Trophoblast cell (in vitro differentiated cells and primary cell): ENCODE measurements around the gene SPIRE1.
A peak's percentile ranks its signal among the peaks of the same experiment; 100 is the strongest.

Source experiments
- DNase-seq, 2 donors: peaks; one replicate each; pipeline ENCODE4 v3.0.0-alpha.2; 2016
- H2AFZ ChIP-seq: 2 replicates; pipeline ENCODE4 v1.6.1; 2013; ENCODE audit warnings: low read length, moderate library complexity, mild to moderate bottlenecking; ENCODE audit not compliant: insufficient read depth, poor library complexity
- H2AK5ac ChIP-seq: 2 replicates; pipeline ENCODE4 v1.6.1; 2013; ENCODE audit warnings: mild to moderate bottlenecking, low read length
- H2BK120ac ChIP-seq: 2 replicates; pipeline ENCODE4 v1.6.1; 2013; ENCODE audit warnings: low read length, mild to moderate bottlenecking, moderate library complexity; ENCODE audit not compliant: insufficient read depth, poor library complexity
- H2BK12ac ChIP-seq: 2 replicates; pipeline ENCODE4 v1.6.1; 2013; ENCODE audit warnings: mild to moderate bottlenecking, low read length, moderate library complexity
- H2BK5ac ChIP-seq: 2 replicates; pipeline ENCODE4 v1.6.1; 2013; ENCODE audit warnings: low read length, low read depth, moderate library complexity, mild to moderate bottlenecking; ENCODE audit not compliant: poor library complexity
- H3K14ac ChIP-seq: 2 replicates; pipeline ENCODE4 v1.6.1; 2013; ENCODE audit warnings: mild to moderate bottlenecking, low read length
- H3K18ac ChIP-seq: 2 replicates; pipeline ENCODE4 v1.6.1; 2013; ENCODE audit warnings: mild to moderate bottlenecking, low read length
- H3K23ac ChIP-seq: 2 replicates; pipeline ENCODE4 v1.6.1; 2013; ENCODE audit warnings: low read length
- H3K27ac ChIP-seq: 2 replicates; pipeline ENCODE4 v1.5.1; 2013; ENCODE audit warnings: low read depth, mild to moderate bottlenecking, inconsistent platforms, low read length, moderate library complexity
- H3K27me3 ChIP-seq: 2 replicates; pipeline ENCODE4 v1.6.1; 2013; ENCODE audit warnings: inconsistent platforms, mild to moderate bottlenecking, low read length, moderate library complexity; ENCODE audit not compliant: insufficient read depth
- H3K36me3 ChIP-seq, 2 experiments: 1 replicate in 1 of 2; 2 replicates in 1 of 2; pipeline ENCODE4 v1.6.1; 2013; ENCODE audit warnings: low read length in 2 of 2, mild to moderate bottlenecking in 2 of 2, moderate library complexity in 1 of 2; ENCODE audit not compliant: insufficient read depth in 2 of 2, control insufficient read depth in 1 of 2
- H3K4ac ChIP-seq: 2 replicates; pipeline ENCODE4 v1.6.1; 2013; ENCODE audit warnings: low read depth, mild to moderate bottlenecking, low read length, moderate library complexity
- H3K4me1 ChIP-seq, 2 experiments: 1 replicate in 1 of 2; 2 replicates in 1 of 2; pipeline ENCODE4 v1.6.1; 2013; ENCODE audit warnings: low read length in 2 of 2, mild to moderate bottlenecking in 2 of 2, moderate library complexity in 1 of 2; ENCODE audit not compliant: insufficient read depth in 2 of 2, control insufficient read depth in 1 of 2
- H3K4me2 ChIP-seq: 2 replicates; pipeline ENCODE4 v1.6.1; 2013; ENCODE audit warnings: inconsistent platforms, mild to moderate bottlenecking, low read length, moderate library complexity
- H3K4me3 ChIP-seq: 2 replicates; pipeline ENCODE4 v1.5.1; 2013; ENCODE audit warnings: mild to moderate bottlenecking, low read depth, low read length, inconsistent platforms
- H3K79me1 ChIP-seq: one replicate; pipeline ENCODE4 v1.6.1; 2013; ENCODE audit warnings: low read length
- H3K79me2 ChIP-seq: 2 replicates; pipeline ENCODE4 v1.6.1; 2013; ENCODE audit warnings: low read length, mild to moderate bottlenecking; ENCODE audit not compliant: control insufficient read depth, insufficient read depth, poor library complexity
- H3K9ac ChIP-seq: 2 replicates; pipeline ENCODE4 v1.6.1; 2013; ENCODE audit warnings: mild to moderate bottlenecking, low read length
- H3K9me3 ChIP-seq: 2 replicates; pipeline ENCODE4 v1.6.1; 2013; ENCODE audit warnings: low read depth, mild to moderate bottlenecking, control low read depth, inconsistent platforms, low read length; ENCODE audit not compliant: insufficient read depth
- H4K12ac ChIP-seq: 2 replicates; pipeline ENCODE4 v1.6.1; 2013; ENCODE audit warnings: low read depth, mild to moderate bottlenecking, low read length, moderate library complexity
- H4K8ac ChIP-seq: 2 replicates; pipeline ENCODE4 v1.6.1; 2013; ENCODE audit warnings: low read depth, mild to moderate bottlenecking, low read length, moderate library complexity
- H4K91ac ChIP-seq: one replicate; pipeline ENCODE4 v1.6.1; 2013; ENCODE audit warnings: low read depth, mild to moderate bottlenecking, low read length, moderate library complexity
- WGBS: extraction: QIAGEN DNeasy Blood & Tissue Kit; methylation state at CpG from one replicate; pipeline ENCODE4 v1.1.7; 2013; ENCODE audit warnings: missing lambda C conversion rate; ENCODE audit not compliant: insufficient read length, insufficient coverage; ENCODE audit errors: extremely low coverage; 5-methylcytosine and 5-hydroxymethylcytosine counted together

Gene SPIRE1

GRCh38 chr18:12598181-12598930 is 59.6 kb downstream of the SPIRE1 start:
- Histone ChIP-seq H4K8ac (no peak overlapping the region), H3K79me2 (no peaks in the 10 kb centered on the region), H3K9me3 (no peaks in the 10 kb centered on the region), H2AK5ac (no peak overlapping the region), H3K4ac (no peak overlapping the region), H2BK120ac (no peak overlapping the region), H3K27me3 (no peaks in the 10 kb centered on the region), H3K27ac (no peak overlapping the region), H3K79me1 (peaks cover 2% of the 10 kb centered on the region), H2BK12ac (no peak overlapping the region), H3K18ac (no peak overlapping the region), H2AFZ (no peak overlapping the region), H3K36me3 (no peaks in the 10 kb centered on the region), H3K4me3 (no peak overlapping the region), H3K4me1 (peaks cover 0 to 3% of the 10 kb centered on the region in 2 experiments), H2BK5ac (no peak overlapping the region), H3K9ac (no peak overlapping the region), H4K12ac (no peak overlapping the region), H3K4me2 (no peak overlapping the region), H3K14ac (no peak overlapping the region), H4K91ac (no peak overlapping the region), H3K23ac (no peak overlapping the region)
- WGBS = no CpG with 5 or more reads among the region's 3 CpGs
- DNase-seq = peak; percentile 73 to 78

- no peak overlapping the region for H2BK12ac ChIP-seq
- H2AK5ac ChIP-seq = no peak overlapping the region
- H3K4me2 ChIP-seq = peak overlapping the region; percentile 25
- H2AFZ ChIP-seq = no peak overlapping the region
- H3K9ac ChIP-seq = no peak overlapping the region
- peaks cover 0 to 3% of the 10 kb centered on the region in 2 experiments for H3K4me1 ChIP-seq
- H4K12ac ChIP-seq = no peak overlapping the region
- H3K9me3 ChIP-seq = no peaks in the 10 kb centered on the region
- no peak overlapping the region for H4K91ac ChIP-seq
- H3K23ac ChIP-seq = no peak overlapping the region
- H3K27ac ChIP-seq = peak overlapping the region; percentile 17
- no peak overlapping the region for H3K4me3 ChIP-seq
- DNase-seq = peak; percentile 68 to 95
- no peaks in the 10 kb centered on the region for H3K27me3 ChIP-seq
- no peaks in the 10 kb centered on the region for H3K79me2 ChIP-seq
- no peak overlapping the region for H4K8ac ChIP-seq
- whole genome bisulfite sequencing = no CpG with 5 or more reads among the region's 5 CpGs
- no peak overlapping the region for H3K14ac ChIP-seq
- no peak overlapping the region for H2BK5ac ChIP-seq
- H3K4ac ChIP-seq = no peak overlapping the region
- H3K36me3 ChIP-seq = no peaks in the 10 kb centered on the region
- peaks cover 2% of the 10 kb centered on the region for H3K79me1 ChIP-seq
- H3K18ac ChIP-seq = no peak overlapping the region
- no peak overlapping the region for H2BK120ac ChIP-seq
These were observed 60.1 kb downstream of the SPIRE1 start for GRCh38 chr18:12597760-12598159.

GRCh38 chr18:12595571-12596255 is 62.2 kb downstream of the SPIRE1 start:
- H3K79me2 ChIP-seq = no peaks in the 10 kb centered on the region
- H3K14ac ChIP-seq = no peak overlapping the region
- H3K23ac ChIP-seq = no peak overlapping the region
- no peak overlapping the region for H2BK12ac ChIP-seq
- H3K9ac ChIP-seq = no peak overlapping the region
- H2AFZ ChIP-seq = no peak overlapping the region
- H3K4me1 ChIP-seq = peaks cover 0 to 3% of the 10 kb centered on the region in 2 experiments
- H4K91ac ChIP-seq = no peak overlapping the region
- H3K9me3 ChIP-seq = no peaks in the 10 kb centered on the region
- H4K12ac ChIP-seq = no peak overlapping the region
- peak in 1 of 2 donors; percentile 12 for DNase-seq
- H4K8ac ChIP-seq = no peak overlapping the region
- H3K79me1 ChIP-seq = peaks cover 2% of the 10 kb centered on the region
- H3K4me3 ChIP-seq = no peak overlapping the region
- no peak overlapping the region for H3K4me2 ChIP-seq
- H2AK5ac ChIP-seq = no peak overlapping the region
- H3K27ac ChIP-seq = no peak overlapping the region
- H3K36me3 ChIP-seq = no peaks in the 10 kb centered on the region
- no peak overlapping the region for H3K18ac ChIP-seq
- H3K4ac ChIP-seq = no peak overlapping the region
- H3K27me3 ChIP-seq = no peaks in the 10 kb centered on the region
- no peak overlapping the region for H2BK120ac ChIP-seq
- no peak overlapping the region for H2BK5ac ChIP-seq

- no CpG with 5 or more reads among the region's 8 CpGs for WGBS
- Histone ChIP-seq H3K4ac (no peak overlapping the region), H3K4me3 (no peak overlapping the region), H3K9me3 (no peaks in the 10 kb centered on the region), H3K14ac (no peak overlapping the region), H3K4me1 (peaks cover 0 to 3% of the 10 kb centered on the region in 2 experiments), H2AFZ (no peak overlapping the region), H4K8ac (no peak overlapping the region), H2BK12ac (no peak overlapping the region), H3K79me1 (peaks cover 2% of the 10 kb centered on the region), H2BK5ac (no peak overlapping the region), H4K12ac (no peak overlapping the region), H2BK120ac (no peak overlapping the region), H2AK5ac (no peak overlapping the region), H3K36me3 (no peaks in the 10 kb centered on the region), H3K27ac (no peak overlapping the region), H3K9ac (no peak overlapping the region), H3K4me2 (no peak overlapping the region), H4K91ac (no peak overlapping the region), H3K23ac (no peak overlapping the region), H3K18ac (no peak overlapping the region), H3K27me3 (no peaks in the 10 kb centered on the region), H3K79me2 (no peaks in the 10 kb centered on the region)
- no peak for DNase-seq
These were observed 64.0 kb downstream of the SPIRE1 start for GRCh38 chr18:12593866-12594265.
